ENCODE measurements around the gene SAMD3.
"Not testable (repeated sequence)": the region's sequence is repeated elsewhere in the genome, so short reads cannot be mapped to it uniquely, and the experiment has no call there.

Gene SAMD3, protein sequence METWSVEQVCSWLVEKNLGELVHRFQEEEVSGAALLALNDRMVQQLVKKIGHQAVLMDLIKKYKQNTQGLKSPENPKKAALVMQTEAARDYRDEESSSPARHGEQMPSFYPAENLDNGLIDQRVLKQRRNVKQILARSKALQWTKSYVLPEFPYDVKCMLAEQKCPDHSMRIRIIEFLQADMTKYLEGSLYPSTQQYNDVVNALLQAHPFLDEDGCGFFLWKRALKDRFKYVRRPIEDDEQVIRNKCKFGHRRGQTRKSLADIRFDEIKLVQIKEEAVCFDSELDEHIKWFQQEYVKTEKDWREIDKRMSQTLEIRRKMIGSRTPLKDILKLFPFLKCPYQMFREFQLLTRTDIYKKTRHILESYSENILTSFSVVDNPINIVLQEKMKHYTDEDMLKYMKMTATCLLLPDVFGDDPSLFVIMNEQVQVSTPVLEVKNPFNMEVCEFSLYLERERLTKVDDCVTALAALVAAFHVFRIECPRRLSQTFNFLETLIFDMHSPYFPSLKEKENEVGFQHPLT

DNA sequence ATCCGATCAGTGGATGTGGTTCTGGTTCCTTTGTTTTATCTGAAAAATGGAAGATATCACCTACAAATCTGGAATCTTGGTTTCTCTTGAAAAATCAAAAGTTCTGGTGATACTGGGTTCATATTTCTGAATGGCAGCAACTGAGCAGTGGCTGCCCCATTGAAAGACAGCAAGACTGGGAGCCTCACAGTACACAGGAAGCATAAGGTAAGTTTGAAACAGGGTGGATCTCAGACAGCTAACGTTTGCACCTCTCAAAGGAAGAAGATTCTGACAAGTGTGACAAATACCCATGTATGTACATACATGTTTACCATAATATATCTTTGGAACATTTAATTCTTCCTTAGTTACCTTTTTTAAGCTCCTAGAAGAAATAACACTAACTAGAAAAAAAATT, at the start of gene SAMD3:
Gene SAMD3, minus strand, starts transcription at position 177 of the 400 bp plus-strand sequence. CDS start 7,678 bp downstream, outside the sequence.
- no peak for DNase-seq (ENCODE audit: low read depth)

DNA sequence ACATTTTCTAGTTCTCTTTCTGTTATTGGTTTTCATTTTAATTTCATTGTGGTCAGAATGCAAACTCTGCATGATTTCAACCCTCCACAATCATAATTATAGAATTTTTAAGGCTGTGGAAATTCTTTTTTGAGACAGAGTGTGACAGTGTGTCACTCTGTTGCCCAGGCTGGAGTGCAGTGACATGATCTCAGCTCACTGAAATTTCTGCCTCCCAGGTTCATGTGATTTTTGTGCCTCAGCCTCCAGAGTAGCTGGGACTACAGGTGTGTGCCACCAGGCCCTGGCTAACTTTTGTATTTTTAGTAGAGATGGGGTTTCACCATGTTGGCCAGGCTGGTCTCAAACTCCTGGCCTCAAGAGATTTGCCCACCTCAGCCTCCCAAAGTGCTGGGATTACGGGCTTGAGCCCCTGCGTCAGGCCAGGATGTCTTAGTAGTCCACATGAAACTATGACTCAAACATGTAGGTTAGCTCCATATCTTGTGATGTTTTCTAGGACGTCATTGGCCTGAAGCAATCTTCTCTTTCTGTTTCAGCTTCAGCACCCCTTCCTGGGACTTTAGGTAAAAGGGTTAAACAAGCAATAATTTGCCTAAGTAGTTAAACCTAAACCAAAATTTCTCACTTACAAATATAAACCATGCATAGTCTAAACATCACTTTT, 47.4 kb upstream of the SAMD3 start:
- DNase-seq (ENCODE audit: low read depth): no peak

DNA sequence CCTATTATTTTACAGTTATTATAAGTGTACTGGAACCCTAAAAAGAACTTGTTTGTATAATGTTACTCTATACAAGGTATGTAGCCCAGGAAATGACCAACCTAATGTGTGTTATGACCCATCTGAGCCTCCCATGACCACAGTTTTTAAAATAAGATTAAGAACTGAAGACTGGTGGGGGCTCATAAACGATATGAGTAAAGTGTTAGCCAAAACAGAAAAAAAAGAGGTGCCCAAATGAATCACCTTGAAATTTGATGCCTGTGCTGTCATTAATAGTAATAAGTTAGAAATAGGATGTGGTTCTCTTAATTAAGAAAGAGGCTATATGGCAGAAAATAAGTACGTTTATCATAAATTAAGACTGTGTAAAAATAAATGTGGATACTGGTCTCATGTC, 42.8 kb upstream of the SAMD3 start:
- DNase-seq (ENCODE audit: low read depth): not testable (repeated sequence)

DNA sequence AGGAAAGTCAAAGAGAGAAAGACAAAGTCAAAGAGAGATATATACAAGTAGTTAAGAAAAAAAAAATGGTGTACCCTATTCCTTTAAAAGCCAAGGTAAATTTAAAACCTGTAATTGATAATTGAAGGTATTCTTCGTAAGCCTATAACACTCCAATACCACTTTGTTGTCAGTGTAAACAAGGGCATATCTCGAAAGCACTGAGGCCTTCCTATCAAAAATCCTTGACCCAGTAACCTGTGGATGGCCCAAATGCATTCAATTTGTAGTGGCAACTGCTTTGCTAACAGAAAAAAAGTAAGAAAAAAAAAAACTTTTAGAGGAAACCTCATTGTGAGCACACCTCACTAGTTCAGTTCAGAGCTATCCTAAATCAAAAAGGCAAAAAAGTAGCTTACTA, 39.3 kb upstream of the SAMD3 start:
- no peak for DNase-seq (ENCODE audit: low read depth)

DNA sequence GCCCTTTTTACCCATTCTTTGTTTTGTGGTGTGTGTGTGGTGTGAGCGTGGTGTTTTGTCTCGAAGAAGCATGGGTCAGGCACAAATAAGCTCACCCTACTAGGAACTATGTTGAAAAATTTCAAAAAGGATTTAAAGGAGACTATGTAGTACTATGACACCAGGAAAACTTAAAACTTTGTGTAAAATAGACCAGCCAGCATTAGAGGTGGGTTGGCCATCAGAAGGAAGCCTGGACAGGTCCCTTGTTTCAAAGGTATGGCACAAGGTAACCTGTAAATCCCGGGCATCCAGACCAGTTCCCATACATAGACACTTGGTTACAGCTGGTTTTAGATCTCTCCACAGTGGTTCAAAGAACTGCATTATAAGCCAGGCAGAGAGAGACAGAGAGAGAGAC, 38.8 kb upstream of the SAMD3 start:
- DNase-seq (ENCODE audit: low read depth): not testable (repeated sequence)

DNA sequence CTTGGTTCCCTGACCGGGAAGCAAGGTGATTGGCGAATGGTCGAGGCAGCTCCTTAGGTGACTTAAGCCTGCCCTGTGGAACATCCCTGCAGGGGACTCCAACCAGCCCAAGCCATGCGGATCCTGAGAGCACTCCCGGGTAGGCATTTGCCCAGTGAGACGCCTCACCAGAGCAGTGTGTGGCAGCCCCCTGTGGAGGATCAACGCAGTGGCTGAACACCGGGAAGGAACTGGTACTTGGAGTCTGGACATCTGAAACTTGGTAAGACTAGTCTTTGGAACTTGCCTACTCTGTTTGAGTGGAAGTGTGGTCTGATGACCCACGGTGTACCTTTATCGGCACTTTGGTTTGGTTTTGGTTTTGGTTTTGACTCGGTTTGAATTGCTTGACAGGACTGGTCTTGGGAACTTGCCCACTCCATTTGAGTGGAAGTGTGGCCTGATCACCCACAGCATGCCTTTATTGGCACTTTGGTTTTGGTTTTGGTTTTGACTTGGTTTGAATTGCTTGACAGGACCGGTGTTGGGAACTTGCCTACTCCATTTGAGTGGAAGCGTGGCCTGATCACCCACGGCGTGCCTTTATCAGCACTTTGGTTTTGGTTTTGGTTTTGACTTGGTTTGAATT, 38.0 kb upstream of the SAMD3 start:
- DNase-seq (ENCODE audit: low read depth): not testable (repeated sequence)

DNA sequence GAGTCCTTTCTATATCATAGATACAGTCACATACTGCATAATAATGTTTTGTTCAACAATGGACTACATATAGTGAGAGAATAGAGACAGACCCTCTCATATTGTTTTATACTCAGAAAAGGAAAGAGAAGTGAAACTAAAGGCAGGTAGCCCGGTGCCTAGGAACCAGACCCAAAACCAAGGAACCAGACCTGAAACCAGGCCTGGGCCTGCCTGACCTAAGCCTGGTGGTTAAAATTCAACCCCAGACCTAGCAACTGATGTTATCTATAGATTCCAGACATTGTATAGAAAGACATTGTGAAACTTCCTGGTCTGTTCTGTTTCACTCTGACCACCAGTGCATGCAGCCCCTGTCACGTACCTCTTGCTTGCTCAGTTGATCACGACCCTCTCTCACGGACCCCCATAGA, 37.3 kb upstream of the SAMD3 start:
- not testable (repeated sequence) for DNase-seq (ENCODE audit: low read depth)

DNA sequence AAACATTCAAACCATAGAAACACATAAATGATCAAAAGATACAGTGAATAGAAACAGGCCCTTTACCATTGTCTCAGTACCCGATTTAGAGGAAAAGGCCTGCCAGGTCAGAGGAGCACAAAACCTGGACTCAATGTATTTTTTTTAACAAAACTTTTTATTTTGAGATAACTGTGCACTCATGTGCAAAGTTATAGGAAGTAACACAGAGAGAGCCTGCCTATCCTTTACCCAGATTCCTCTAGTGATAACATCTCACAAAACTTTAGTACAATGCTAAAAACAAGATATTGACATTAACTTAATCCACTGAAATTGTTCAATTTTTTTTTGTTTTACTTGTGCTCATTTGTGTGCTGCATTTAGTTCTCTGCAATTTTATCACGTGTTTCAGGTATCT, 36.8 kb upstream of the SAMD3 start:
- no peak for DNase-seq (ENCODE audit: low read depth)

DNA sequence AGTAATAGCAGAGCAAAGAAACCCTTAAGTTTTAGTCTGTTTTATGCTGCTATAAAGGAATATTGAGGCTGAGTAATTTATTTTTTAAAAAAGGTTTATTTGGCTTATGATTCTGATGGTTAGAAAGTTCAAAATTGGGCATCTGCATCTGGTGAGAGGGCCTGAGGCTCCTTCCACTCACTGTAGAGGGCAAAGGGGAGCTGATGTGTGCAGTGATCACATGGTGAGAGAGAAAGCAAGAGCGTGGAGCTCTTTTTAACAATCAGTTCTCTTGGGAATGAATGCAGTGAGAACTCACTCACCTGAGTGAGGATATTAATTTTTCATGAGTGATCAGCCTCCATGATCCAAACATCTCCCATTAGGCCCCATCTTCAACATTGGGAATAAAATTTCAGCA, 36.4 kb upstream of the SAMD3 start:
- no peak for DNase-seq (ENCODE audit: low read depth)

DNA sequence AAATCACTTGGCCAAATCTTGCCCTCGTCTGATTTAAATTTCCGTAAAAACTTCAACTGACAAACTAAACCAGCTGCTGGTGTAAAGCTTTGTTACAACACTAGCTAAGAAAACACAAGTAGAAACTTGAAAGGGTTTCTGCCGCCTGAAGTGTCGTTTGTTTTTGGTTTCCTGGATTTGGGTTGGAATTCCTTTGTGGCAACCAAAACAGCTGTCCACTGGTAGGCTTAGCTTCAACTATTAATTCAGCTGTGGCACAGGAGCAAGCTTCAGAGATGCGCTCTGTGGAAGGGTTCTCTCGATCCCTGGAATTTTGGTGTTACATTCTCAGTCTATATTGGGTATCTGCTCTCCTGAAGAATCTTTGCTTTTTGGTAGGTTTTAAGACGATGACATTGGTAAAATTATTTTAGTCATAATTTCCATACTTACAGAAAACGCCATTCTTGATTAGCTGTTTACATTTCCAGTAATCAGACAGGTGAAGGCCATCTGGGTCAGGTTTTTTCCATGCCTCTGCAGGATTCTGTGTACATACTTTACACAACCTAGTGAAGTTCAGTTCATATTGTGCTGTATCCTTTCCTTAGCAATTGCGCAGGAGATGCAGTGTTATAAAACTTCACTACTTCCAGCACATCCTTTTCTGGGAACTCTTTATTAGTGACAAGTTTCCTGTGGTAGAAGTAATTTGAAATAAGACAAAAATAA, 29.9 kb upstream of the SAMD3 start:
- no peak for DNase-seq (ENCODE audit: low read depth)

DNA sequence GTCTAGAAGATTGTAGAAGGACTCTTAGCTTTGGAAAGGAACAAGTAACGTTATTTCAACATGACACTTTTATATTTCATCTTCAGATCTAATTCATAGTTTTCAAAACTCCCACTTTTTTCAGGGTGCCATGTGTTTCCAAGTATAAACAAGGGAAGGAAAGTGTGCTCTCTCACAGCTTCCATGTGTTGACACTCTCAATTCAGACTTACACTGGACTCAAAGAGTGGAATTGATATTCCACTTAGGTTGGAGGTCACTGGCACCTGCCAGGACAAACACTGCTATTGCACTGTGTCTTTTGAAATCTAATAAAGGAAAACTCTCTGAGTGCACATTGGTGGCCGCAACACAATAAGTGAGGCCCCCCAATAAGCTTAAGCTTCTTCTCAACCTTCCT, 22.5 kb upstream of the SAMD3 start:
- DNase-seq (ENCODE audit: low read depth): no peak

DNA sequence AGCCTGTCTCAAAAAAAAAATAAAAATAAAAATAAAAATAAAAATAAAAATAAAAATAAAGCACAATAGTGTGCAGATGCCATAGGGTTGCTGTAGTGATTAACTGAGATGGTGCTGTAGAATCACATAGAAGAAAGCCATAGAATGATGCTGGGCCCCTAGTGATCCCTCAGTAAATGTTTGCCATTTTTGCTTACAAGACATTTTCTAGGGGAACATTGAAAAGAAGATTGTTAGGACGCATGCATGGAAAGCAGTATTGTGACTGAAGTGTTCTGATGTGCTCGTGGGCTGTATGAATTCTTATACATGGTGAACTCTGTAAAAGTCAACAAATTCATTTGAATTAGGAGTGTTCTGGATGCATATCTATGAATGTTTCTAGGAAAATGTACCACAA, 22.0 kb upstream of the SAMD3 start:
- no peak for DNase-seq (ENCODE audit: low read depth)

DNA sequence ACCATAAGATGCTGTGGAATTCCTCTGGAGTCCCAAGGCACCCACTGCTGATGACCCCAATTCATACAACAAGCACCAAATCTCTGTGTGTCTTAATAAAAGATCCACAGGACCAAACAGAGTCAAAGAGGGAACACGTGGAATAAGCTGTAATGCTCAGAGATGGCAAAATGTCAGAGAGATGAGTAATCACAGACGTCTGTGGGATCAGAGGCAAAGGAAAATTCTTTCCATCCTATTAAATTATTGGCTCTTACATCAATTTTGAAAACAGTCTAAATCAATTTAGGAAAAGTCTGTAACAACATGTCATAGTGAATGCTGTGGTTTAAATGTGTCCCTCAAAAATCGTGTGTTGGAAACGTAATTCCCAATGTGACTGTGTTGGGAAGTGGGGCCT, 17.5 kb upstream of the SAMD3 start:
- peak; percentile 55 for DNase-seq (ENCODE audit: low read depth)

DNA sequence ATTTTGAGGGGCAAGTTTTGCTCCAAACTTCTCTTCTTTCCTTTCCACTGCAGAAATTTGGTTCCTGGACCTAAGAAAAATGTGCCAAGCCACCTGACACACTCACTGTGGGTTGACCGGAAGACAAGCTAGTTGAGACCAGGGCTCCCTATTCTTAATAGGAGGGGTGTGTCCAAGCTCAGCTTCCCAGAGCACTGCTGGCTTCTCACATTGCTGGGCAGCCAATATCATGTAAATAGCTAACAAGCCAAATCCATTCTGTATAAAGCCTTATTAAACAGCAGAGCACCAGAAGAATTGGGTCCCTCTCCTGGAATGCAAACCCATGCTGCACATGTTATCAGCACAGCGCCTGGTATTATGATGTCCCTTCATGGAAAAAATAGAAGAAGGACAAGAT, 17.0 kb upstream of the SAMD3 start:
- no peak for DNase-seq (ENCODE audit: low read depth)

DNA sequence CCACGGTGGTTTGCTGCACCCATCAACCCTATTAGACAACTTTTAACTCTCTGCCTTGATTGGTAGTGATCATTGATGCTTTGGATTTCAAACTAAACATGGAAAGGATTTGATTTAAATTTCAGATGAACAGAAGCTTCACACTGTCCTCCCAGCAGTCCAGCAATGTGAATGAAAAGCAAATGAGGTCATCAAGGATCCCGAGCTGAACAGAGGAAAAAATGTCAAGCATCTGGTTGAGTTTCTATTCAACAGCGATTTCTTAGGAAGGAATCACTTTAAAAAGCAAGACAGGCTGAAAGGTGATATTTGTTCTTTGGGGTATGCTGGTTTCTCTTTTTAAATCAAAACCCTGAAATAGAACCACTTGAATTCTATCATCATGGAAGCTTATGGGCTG, 10.6 kb upstream of the SAMD3 start:
- peak; percentile 29 for DNase-seq (ENCODE audit: low read depth)

DNA sequence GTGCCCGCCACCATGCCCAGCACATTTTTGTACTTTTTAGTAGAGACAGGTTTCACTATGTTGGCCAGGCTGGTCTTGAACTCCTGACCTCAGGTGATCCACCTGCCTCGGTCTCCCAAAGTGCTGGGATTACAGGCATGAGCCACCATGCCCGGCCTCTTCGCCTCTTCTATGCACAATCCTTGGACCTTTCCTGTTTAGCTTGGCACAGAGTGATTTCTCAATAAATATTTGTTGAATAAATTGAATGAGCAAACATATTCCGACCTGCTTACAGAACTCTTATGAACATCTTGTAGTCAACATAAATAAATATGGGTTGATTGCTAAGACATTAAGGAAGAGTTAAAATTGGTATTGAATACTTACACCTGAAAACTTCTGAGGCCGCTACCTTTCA, 7.8 kb upstream of the SAMD3 start:
- not testable (repeated sequence) for DNase-seq (ENCODE audit: low read depth)

DNA sequence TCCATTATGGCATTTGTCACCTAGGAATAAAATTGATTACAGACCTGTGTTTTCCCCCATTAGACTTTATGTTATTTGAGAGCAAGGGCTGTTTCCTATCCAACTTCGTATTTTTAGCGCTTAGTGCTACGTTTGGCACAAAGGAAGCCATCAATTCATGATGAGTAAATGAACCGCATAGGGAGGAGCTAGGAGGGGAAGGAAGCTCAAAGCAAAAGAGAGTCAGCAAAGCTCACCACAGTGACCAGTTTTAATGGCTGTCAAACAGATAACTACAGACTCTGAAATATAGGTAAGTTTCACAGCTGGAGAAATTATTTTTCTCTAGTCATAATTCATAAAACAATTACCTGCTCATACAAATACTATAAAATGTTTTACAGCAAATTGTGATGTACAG, 6.9 kb upstream of the SAMD3 start:
- DNase-seq (ENCODE audit: low read depth): no peak

DNA sequence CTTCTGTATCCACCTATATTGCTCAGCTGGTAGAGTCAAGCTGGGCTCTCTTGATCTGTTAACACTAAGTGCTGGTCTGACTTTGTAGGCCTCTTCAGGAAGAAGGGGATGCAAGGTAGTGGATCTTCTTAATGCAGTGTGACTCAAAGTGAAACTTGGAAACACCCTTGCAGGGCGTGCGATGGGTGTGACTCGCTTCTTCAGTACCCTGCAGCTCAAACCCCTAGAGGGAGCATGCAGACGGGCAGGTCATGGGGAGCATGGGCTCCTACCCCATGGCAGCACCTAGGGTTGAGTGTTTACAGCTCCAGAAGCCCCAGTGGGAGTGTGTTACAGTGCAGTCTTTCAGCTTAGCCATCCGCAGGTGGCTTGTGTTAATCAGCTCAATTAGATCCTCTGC, 757 bp upstream of the SAMD3 start:
- peak; percentile 3 for DNase-seq (ENCODE audit: low read depth)

DNA sequence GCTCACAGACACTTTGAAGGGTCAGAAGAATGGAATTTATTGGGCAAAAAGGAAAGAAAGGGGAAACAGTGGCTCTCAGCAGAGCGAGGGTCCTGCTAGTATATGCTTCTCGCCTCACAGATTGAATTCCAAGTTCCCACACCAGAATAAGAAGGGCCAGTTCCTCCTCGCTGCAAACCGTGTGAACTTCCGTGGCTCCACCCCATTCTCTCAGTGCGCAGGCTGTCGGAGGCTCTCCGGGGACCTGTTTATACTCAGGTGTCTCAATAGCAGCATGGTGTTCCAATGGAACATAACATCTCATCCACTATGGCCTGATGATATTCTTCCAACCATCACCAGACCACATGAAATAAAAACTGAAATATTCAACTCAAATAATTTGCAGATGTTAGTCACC, 4.6 kb downstream of the SAMD3 start:
- DNase-seq (ENCODE audit: low read depth): no peak

DNA sequence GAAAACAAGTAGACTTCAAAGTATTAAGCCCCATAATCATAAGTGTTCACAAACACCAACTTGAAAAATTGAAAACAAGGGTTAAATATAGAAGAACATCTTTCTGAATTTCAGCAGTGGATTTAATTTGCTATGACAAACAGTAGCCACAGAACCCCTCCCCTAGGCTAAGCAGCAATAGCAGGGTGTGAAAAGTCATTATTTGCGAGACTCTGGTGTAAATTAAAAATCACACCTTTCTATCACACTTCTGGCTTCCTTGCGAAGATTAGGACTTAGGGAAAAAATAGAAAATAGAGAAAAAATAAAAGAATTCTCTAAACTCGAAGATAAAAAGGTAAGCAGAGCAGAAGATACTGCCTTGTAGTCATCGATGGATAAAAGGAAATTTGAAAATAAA, 6.1 kb downstream of the SAMD3 start:
- DNase-seq (ENCODE audit: low read depth): no peak

DNA sequence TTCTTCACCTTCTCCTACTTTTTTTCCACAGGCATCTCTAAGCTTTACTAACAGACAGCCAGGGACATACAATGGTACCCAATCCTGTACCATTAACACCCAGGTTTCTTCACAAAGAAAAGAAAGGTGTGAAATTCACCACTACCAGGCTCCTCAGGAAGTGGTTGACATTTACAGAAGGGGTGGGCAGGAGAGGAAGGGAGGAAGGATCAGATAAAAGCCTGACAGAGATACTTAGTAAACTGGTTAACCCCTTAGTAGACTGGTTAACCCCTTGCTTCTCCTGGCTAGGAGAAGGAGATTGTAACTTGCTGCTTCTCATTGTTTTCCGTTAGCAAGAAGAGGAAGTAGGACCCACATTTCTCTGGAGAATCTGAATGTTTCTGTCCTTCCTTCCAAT, 7.2 kb downstream of the SAMD3 start:
- DNase-seq (ENCODE audit: low read depth): no peak

DNA sequence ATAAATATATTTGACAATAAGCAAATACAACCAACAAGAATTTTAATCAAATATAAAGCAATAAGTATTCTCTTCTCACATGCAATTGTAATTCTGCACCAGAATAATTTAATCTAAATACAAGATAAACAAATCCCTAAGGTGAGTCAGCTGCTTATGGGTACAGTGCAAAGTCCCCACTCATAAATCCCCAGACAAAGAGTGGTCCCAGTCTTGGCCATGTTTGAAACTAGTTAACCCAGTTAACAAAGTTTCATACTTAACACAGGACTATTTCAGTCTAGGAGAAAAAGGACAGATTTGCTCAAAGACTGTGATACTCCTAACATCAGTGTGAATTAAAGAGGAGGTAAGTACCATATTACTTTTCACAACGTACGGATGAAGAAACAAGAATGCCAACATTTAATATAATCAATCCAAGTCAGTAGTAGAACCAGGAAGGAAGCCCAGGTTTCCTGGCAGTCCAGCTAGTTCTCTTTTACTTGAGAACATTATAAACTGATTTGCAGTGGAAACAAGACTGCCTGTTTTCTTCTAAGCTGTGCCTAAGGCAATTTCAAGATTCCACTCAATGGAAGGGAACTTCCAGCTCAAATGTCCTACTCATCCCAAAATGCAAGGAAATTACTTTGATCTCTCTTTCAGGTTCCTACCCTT, 10.4 kb downstream of the SAMD3 start:
- no peak for DNase-seq (ENCODE audit: low read depth)

All from amniotic epithelial cell (primary cell).